HEK293 (cell line): ENCODE data around the gene NFKBIE.

Source experiments
- ATF2 ChIP-seq: fragments of 450-650 bp; formaldehyde crosslinking; IDR thresholded peaks from 2 replicates; pipeline ENCODE4 v1.5.1; 2016; ENCODE audit warnings: missing biosample characterization, missing genetic modification characterization, low read depth
- HOXC10 ChIP-seq: sonication (generic); formaldehyde crosslinking; IDR thresholded peaks from 2 replicates; pipeline ENCODE4 v1.8.1; 2023; ENCODE audit warnings: mild to moderate bottlenecking, missing genetic modification reagents
- KLF7 ChIP-seq: fragments of 450-650 bp; formaldehyde crosslinking; IDR thresholded peaks from 2 replicates; pipeline ENCODE4 v1.5.1; 2016; ENCODE audit warnings: missing biosample characterization, missing genetic modification characterization, borderline replicate concordance
- MYNN ChIP-seq: fragments of 450-650 bp; formaldehyde crosslinking; IDR thresholded peaks from 2 replicates; pipeline ENCODE4 v1.5.1; 2016; ENCODE audit warnings: missing biosample characterization, missing genetic modification characterization, borderline replicate concordance
- OVOL3 ChIP-seq: fragments of 450-650 bp; formaldehyde crosslinking; IDR thresholded peaks from 2 replicates; pipeline ENCODE4 v1.5.1; 2016; ENCODE audit warnings: missing biosample characterization, missing genetic modification characterization
- PRDM2 ChIP-seq: fragments of 450-650 bp; formaldehyde crosslinking; IDR thresholded peaks from 2 replicates; pipeline ENCODE4 v1.5.1; 2016; ENCODE audit warnings: missing biosample characterization, missing genetic modification characterization, borderline replicate concordance
- SALL2 ChIP-seq: fragments of 450-650 bp; formaldehyde crosslinking; IDR thresholded peaks from 2 replicates; pipeline ENCODE4 v1.5.0; 2017; ENCODE audit warnings: missing biosample characterization, mild to moderate bottlenecking, missing genetic modification characterization, borderline replicate concordance
- TRIM28 ChIP-seq: IDR thresholded peaks from 2 replicates; pipeline ENCODE4 v1.6.1; 2011; ENCODE audit warnings: low read length, control low read depth, borderline replicate concordance
- ZBTB1 ChIP-seq: fragments of 450-650 bp; formaldehyde crosslinking; IDR thresholded peaks from 2 replicates; pipeline ENCODE4 v1.5.1; 2016; ENCODE audit warnings: missing biosample characterization, missing genetic modification characterization
- ZBTB7A ChIP-seq: fragments of 450-650 bp; formaldehyde crosslinking; IDR thresholded peaks from 2 replicates; pipeline ENCODE4 v1.5.1; 2016; ENCODE audit warnings: low read depth, missing biosample characterization, missing genetic modification characterization
- ZBTB8A ChIP-seq: fragments of 450-650 bp; formaldehyde crosslinking; IDR thresholded peaks from 2 replicates; pipeline ENCODE4 v1.5.1; 2016; ENCODE audit warnings: missing biosample characterization, missing genetic modification characterization
- ZFP69B ChIP-seq: fragments of 450-650 bp; formaldehyde crosslinking; IDR thresholded peaks from 2 replicates; pipeline ENCODE4 v1.5.1; 2016; ENCODE audit warnings: missing biosample characterization, missing genetic modification characterization
- ZIC2 ChIP-seq: fragments of 450-650 bp; formaldehyde crosslinking; IDR thresholded peaks from 2 replicates; pipeline ENCODE4 v1.5.1; 2016; ENCODE audit warnings: missing biosample characterization, missing genetic modification characterization
- ZNF146 ChIP-seq: fragments of 450-650 bp; formaldehyde crosslinking; IDR thresholded peaks from 2 replicates; pipeline ENCODE4 v1.5.1; 2016; ENCODE audit warnings: missing biosample characterization, missing genetic modification characterization
- ZNF157 ChIP-seq: fragments of 450-650 bp; formaldehyde crosslinking; IDR thresholded peaks from 2 replicates; pipeline ENCODE4 v1.5.1; 2016; ENCODE audit warnings: missing biosample characterization, missing genetic modification characterization
- ZNF175 ChIP-seq: fragments of 450-650 bp; formaldehyde crosslinking; IDR thresholded peaks from 2 replicates; pipeline ENCODE4 v1.5.1; 2016; ENCODE audit warnings: missing biosample characterization, missing genetic modification characterization
- ZNF18 ChIP-seq: fragments of 450-650 bp; formaldehyde crosslinking; IDR thresholded peaks from 2 replicates; pipeline ENCODE4 v1.5.1; 2016; ENCODE audit warnings: missing biosample characterization, missing genetic modification characterization
- ZNF292 ChIP-seq: fragments of 450-650 bp; formaldehyde crosslinking; IDR thresholded peaks from 2 replicates; pipeline ENCODE4 v1.5.1; 2016; ENCODE audit warnings: low read depth, missing biosample characterization, missing genetic modification characterization, borderline replicate concordance
- ZNF311 ChIP-seq: fragments of 450-650 bp; formaldehyde crosslinking; IDR thresholded peaks from 2 replicates; pipeline ENCODE4 v1.5.1; 2017; ENCODE audit warnings: missing biosample characterization, missing genetic modification characterization, borderline replicate concordance
- ZNF391 ChIP-seq: fragments of 450-650 bp; formaldehyde crosslinking; IDR thresholded peaks from 2 replicates; pipeline ENCODE4 v1.5.1; 2016; ENCODE audit warnings: low read depth, missing biosample characterization, missing genetic modification characterization, borderline replicate concordance
- ZNF394 ChIP-seq: fragments of 450-650 bp; formaldehyde crosslinking; IDR thresholded peaks from 2 replicates; pipeline ENCODE4 v1.5.1; 2016; ENCODE audit warnings: missing biosample characterization, missing genetic modification characterization, mild to moderate bottlenecking, moderate library complexity, borderline replicate concordance
- ZNF416 ChIP-seq: fragments of 450-650 bp; formaldehyde crosslinking; IDR thresholded peaks from 2 replicates; pipeline ENCODE4 v1.5.1; 2016; ENCODE audit warnings: missing biosample characterization, missing genetic modification characterization
- ZNF423 ChIP-seq: fragments of 450-650 bp; formaldehyde crosslinking; IDR thresholded peaks from 2 replicates; pipeline ENCODE4 v1.5.1; 2016; ENCODE audit warnings: missing biosample characterization, missing genetic modification characterization
- ZNF514 ChIP-seq: fragments of 450-650 bp; formaldehyde crosslinking; IDR thresholded peaks from 2 replicates; pipeline ENCODE4 v1.5.1; 2016; ENCODE audit warnings: missing biosample characterization, missing genetic modification characterization
- ZNF521 ChIP-seq: fragments of 450-650 bp; formaldehyde crosslinking; IDR thresholded peaks from 2 replicates; pipeline ENCODE4 v1.5.1; 2017; ENCODE audit warnings: missing biosample characterization, mild to moderate bottlenecking, missing genetic modification characterization
- ZNF571 ChIP-seq: fragments of 450-650 bp; formaldehyde crosslinking; IDR thresholded peaks from 2 replicates; pipeline ENCODE4 v1.5.0; 2017; ENCODE audit warnings: missing biosample characterization, missing genetic modification characterization
- ZNF585B ChIP-seq: fragments of 450-650 bp; formaldehyde crosslinking; IDR thresholded peaks from 2 replicates; pipeline ENCODE4 v1.5.1; 2016; ENCODE audit warnings: missing biosample characterization, missing genetic modification characterization
- ZNF610 ChIP-seq: fragments of 450-650 bp; formaldehyde crosslinking; IDR thresholded peaks from 2 replicates; pipeline ENCODE4 v1.5.1; 2016; ENCODE audit warnings: missing biosample characterization, missing genetic modification characterization, borderline replicate concordance
- ZNF629 ChIP-seq: fragments of 450-650 bp; formaldehyde crosslinking; IDR thresholded peaks from 2 replicates; pipeline ENCODE4 v1.5.1; 2017; ENCODE audit warnings: missing biosample characterization, missing genetic modification characterization
- ZNF692 ChIP-seq: fragments of 450-650 bp; formaldehyde crosslinking; IDR thresholded peaks from 2 replicates; pipeline ENCODE4 v1.5.1; 2016; ENCODE audit warnings: missing biosample characterization, missing genetic modification characterization
- ZNF785 ChIP-seq: fragments of 450-650 bp; formaldehyde crosslinking; IDR thresholded peaks from 2 replicates; pipeline ENCODE4 v1.5.1; 2016; ENCODE audit warnings: missing biosample characterization, missing genetic modification characterization

NFKBIE gene

GRCh38 chr6:44246663-44247337, 18.6 kb downstream of the NFKBIE start, which contains the start of gene HSP90AB1 (continued):
- peak; percentile 100 for TF ChIP-seq ZNF692 (tag by site-specific recombination)
- TF ChIP-seq ZNF18 (tag by site-specific recombination), result no peak
- no peak for TF ChIP-seq ZNF423 (tag by site-specific recombination)
- no peak; the same call in 1 of the 2 replicates for TF ChIP-seq TRIM28
- no peak for TF ChIP-seq ZNF571 (tag by site-specific recombination)
- peak; percentile 61; the same call in 1 of the 2 replicates for TF ChIP-seq ZNF394 (tag by site-specific recombination)
- no peak for TF ChIP-seq HOXC10
- TF ChIP-seq ZFP69B (tag by site-specific recombination), result peak; percentile 100
- TF ChIP-seq ZNF157 (tag by site-specific recombination), result no peak; the same call in 1 of the 2 replicates
- no peak for TF ChIP-seq ZNF521 (tag by site-specific recombination)
- TF ChIP-seq ZBTB7A (tag by site-specific recombination), result peak; percentile 23
- no peak; the same call in 1 of the 2 replicates for TF ChIP-seq ZNF146 (tag by site-specific recombination)
- no peak for TF ChIP-seq ZNF292 (tag by site-specific recombination)
- TF ChIP-seq ZNF391 (tag by site-specific recombination), result peak; percentile 98
- 0 out of 2 replicates have a peak, but pooled peaks have one; percentile 4 for TF ChIP-seq OVOL3
- no peak for TF ChIP-seq ZNF175 (tag by site-specific recombination)
- peak; percentile 78; the same call in 1 of the 2 replicates for TF ChIP-seq KLF7 (tag by site-specific recombination)
- peak; percentile 60; the same call in 1 of the 2 replicates for TF ChIP-seq ZNF610 (tag by site-specific recombination)
- TF ChIP-seq ZNF311, result no peak
- TF ChIP-seq SALL2 (tag by site-specific recombination), result peak; percentile 92
- no peak for TF ChIP-seq ZNF514
- TF ChIP-seq MYNN (tag by site-specific recombination), result no peak
- 0 out of 2 replicates have a peak, but pooled peaks have one; percentile 15 for TF ChIP-seq ZBTB1 (tag by site-specific recombination)
- no peak for TF ChIP-seq ZNF416 (tag by site-specific recombination)
- TF ChIP-seq ZNF585B (tag by site-specific recombination), result no peak
- no peak for TF ChIP-seq PRDM2 (tag by site-specific recombination)
- no peak for TF ChIP-seq ZBTB8A (tag by site-specific recombination)
- TF ChIP-seq ATF2, result peak; percentile 96
- peak; percentile 49; the same call in 1 of the 2 replicates for TF ChIP-seq ZIC2
- 0 out of 2 replicates have a peak, but pooled peaks have one; percentile 26 for TF ChIP-seq ZNF785 (tag by site-specific recombination)
- peak; percentile 97 for TF ChIP-seq ZNF629 (tag by site-specific recombination)
